Fibroblast of pulmonary artery (primary cell): ENCODE measurements around the gene NOX4.

Source experiments
- DNase-seq: peaks from one replicate; pipeline ENCODE4 v3.0.0-alpha.2; 2010; ENCODE audit warnings: low read depth
- H3K4me3 ChIP-seq: replicated peaks from 2 replicates; pipeline ENCODE4 v1.5.1; 2011; ENCODE audit warnings: low read depth, mild to moderate bottlenecking, control low read depth, low read length, moderate library complexity
- TF ChIP-seq, protein P1 (sequence below): IDR thresholded peaks from 2 replicates; pipeline ENCODE4 v1.5.1; 2011; ENCODE audit warnings: mild to moderate bottlenecking, control low read depth, low read length, inconsistent platforms; ENCODE audit errors: missing control alignments

Gene NOX4

DNA sequence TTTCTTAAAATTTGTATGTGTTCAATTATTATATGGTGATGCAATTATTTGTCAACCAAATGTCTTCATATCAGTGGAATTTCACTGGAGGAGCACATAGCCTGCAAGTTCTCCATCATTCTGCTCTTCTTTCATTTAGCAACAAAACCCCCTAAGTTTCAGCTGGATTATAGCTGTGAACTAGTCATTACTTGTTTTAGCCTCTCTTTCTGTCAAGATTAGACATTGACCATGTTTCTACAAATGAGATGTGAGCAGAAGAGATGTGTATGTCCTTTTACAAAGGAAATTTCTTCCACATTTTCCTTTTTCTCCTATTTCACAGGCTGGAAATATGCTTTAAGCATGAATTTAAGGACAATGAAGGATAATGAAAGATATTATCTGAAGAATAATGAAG is 9.2 kb upstream of the NOX4 start:
- H3K4me3 ChIP-seq: no peak overlapping the region
- TF ChIP-seq, protein P1, sequence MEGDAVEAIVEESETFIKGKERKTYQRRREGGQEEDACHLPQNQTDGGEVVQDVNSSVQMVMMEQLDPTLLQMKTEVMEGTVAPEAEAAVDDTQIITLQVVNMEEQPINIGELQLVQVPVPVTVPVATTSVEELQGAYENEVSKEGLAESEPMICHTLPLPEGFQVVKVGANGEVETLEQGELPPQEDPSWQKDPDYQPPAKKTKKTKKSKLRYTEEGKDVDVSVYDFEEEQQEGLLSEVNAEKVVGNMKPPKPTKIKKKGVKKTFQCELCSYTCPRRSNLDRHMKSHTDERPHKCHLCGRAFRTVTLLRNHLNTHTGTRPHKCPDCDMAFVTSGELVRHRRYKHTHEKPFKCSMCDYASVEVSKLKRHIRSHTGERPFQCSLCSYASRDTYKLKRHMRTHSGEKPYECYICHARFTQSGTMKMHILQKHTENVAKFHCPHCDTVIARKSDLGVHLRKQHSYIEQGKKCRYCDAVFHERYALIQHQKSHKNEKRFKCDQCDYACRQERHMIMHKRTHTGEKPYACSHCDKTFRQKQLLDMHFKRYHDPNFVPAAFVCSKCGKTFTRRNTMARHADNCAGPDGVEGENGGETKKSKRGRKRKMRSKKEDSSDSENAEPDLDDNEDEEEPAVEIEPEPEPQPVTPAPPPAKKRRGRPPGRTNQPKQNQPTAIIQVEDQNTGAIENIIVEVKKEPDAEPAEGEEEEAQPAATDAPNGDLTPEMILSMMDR: no peak
- DNase-seq: no peak

DNA sequence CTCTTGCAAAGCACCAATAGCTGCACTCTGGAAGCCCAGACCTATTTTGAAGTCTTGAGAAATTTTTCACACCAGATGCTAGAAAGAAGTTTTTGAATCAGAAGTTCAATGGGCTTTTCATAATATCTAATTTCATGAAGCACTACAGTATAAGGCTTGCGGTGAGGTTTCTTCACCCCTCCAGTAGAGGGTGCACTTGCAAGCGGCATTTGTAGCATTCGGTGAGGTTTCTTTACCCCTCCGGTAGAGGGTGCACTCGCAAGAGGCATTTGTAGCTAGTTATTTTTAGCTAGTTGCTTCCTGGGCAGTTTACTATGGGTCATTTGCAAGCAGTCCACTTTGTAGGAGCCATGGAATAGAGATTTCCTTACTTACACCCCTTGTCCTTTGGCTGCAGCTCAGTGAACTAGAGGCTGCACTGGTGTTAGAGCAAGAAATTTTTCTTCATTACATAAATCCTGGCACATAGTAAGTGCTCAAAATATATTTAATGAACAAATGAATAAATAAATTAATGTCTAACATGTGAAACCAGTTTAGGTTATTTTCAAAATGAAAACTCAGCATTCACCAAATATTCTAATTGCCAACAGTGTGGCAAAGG is 7.8 kb upstream of the NOX4 start:
- no peak for DNase-seq
- H3K4me3 ChIP-seq: no peak overlapping the region
- TF ChIP-seq, protein P1: peak; percentile 7

DNA sequence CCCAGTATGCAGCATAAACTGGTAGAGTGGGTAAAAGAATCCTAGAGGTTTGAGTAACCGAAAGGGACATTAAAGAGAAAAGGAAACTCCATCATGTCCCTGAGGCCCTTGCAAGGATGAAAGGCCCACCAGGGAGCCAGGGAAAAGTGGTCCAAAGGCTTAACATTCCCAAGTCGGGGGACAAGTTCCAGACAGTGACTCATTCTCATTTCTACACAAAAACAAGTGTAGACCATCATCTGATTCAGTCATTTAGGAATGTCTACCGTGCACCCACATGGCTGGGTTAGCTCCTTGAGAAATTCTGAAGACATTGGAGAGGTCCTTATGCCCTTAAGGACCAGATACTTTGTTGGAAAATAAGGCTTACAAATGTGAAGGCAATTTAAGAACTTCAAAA is 4.8 kb upstream of the NOX4 start:
- peak; percentile 88 for DNase-seq
- TF ChIP-seq, protein P1: no peak
- no peak overlapping the region for H3K4me3 ChIP-seq

DNA sequence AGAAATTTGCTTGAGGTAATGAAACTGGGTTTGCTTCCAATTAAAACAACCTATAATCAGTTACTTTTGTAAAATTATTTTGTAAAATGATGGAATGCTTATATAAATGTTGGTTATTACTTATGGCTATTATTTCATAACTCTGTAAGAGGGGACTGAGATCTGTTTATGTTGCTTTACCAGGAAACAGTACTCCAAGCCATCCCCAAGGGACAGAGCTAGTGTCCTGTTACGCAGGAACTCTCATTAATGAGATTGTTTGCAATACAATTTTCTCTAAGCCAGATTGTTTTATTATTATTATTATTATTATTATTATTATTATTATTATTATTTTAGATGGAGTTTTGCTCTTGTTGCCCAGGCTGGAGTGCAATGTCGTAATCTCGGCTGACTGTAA is 2.3 kb upstream of the NOX4 start:
- no peak for DNase-seq
- TF ChIP-seq, protein P1: no peak
- H3K4me3 ChIP-seq: no peak overlapping the region

DNA sequence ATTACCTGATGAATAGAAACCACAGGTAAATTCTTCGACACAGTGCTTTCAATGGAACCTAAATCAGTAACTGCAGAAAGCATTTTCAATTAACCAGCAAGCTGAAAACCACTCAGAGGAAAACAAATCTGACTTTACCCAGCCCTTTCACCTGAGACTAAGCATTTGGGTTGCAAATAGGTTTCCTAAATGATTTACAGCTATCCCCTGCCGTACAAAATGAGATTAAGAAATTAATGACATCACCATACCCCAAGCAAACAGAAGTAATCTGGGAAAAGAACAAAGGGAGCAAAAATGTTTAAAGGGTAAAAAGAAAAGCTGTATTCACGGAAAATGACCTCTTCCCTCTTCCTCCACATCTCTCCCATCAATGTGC is 584 bp downstream of the NOX4 start:
- DNase-seq: no peak
- H3K4me3 ChIP-seq: peak overlapping the region; percentile 57
- TF ChIP-seq, protein P1: no peak

DNA sequence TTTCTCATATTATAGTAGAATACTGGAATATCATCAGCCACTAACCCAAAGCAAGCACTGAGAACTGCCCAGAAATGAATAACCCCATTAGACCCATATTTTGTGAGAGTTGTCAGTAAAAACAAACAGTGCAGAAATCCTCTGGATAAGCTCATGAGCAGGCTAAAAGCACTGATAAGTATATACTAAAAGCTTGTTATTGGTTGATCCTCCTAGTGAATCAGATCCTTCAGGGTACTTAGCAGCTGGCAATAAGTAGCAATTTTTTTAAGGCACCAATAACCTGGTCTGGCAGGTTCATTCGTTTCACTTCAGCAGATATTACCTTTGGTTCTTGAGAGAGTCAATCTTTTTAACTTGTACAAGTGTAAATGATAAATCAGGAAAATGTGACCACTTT is 1.2 kb downstream of the NOX4 start:
- TF ChIP-seq, protein P1: no peak
- no peak for DNase-seq
- peak overlapping the region; percentile 57 for H3K4me3 ChIP-seq

DNA sequence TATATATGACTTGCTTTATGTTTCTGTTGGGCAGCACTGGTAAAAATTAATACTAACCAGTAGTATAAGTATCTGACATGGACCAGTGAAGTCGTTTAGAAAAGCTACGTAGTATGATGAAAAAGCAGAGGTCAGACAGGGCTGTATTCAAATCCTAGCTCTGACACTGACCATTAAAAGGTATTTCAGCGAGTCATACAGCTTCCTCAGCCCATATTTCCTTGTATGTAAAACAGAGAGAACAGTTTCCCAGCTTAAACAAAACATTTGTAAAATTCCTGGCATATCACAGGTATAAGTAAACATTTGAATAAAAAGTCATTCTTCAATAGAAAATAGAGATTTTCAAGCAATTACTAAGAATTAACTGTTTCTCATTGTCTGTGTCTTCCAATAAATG is 4.2 kb downstream of the NOX4 start:
- TF ChIP-seq, protein P1: no peak
- no peak overlapping the region for H3K4me3 ChIP-seq
- DNase-seq: peak; percentile 51
